HepG2 (cell line): ENCODE results near the gene NDUFAF5. TPM values are rescaled to one million over a fixed set of nuclear protein-coding genes. Genes with fewer than 3 reads are reported as not detected.

ENCODE experiments used
- ATAC-seq: fragments of 200-7000 bp; cut with Tn5 transposase; 3 replicates; pipeline ENCODE4 v1.9.1; 2020; ENCODE audit warnings: mild to moderate bottlenecking, moderate library complexity
- BruUV-seq: library from RNA; stranded (reverse); fragments of 400-500 nt; replicated peaks from 2 replicates; lab custom pipeline; 2021; lab: Mats Ljungman, UMichigan
- CTCF ChIA-PET: fragments of 300-600 bp; formaldehyde crosslinking; extraction: SDS; loops from one replicate; lab custom pipeline; 2021; ENCODE audit warnings: low total read pairs, inconsistent platforms, low intra/inter-chr PET ratio; lab: Yijun Ruan, JAX
- POLR2A ChIA-PET: fragments of 350-600 bp; sonication (Branson Sonifier 250); formaldehyde crosslinking; loops from one replicate; lab custom pipeline; 2020; ENCODE audit warnings: antibody characterized with exemption, inconsistent platforms; lab: Yijun Ruan, JAX
- DNase-seq: peaks from one replicate; pipeline ENCODE4 v3.0.0-alpha.2; 2015; ENCODE audit warnings: low spot score
- FAIRE-seq: peaks from 3 replicates; lab custom pipeline; 2011; peaks lifted over from hg19 to GRCh38; lab: Jason Lieb, UNC
- H2AFZ ChIP-seq: one replicate; pipeline ENCODE4 v1.6.1; 2011; ENCODE audit warnings: low read length, inconsistent platforms
- H3K27ac ChIP-seq: fragments of 300-600 bp; 3 replicates; pipeline ENCODE4 v1.8.0; 2011; ENCODE audit warnings: mixed run types, mild to moderate bottlenecking, mixed read lengths, low read length, inconsistent platforms; ENCODE audit not compliant: insufficient read depth; ENCODE audit errors: extremely low read length
- H3K27me3 ChIP-seq, 2 experiments: fragments of 200-600 bp in 1 of 2; 2 replicates in 1 of 2; 3 replicates in 1 of 2; pipeline versions ENCODE4 v1.6.0 to v1.8.0; 2011; ENCODE audit warnings: low read length in 2 of 2, mild to moderate bottlenecking in 2 of 2, moderate library complexity in 2 of 2, inconsistent platforms in 1 of 2; ENCODE audit not compliant: insufficient read depth in 2 of 2, control insufficient read depth in 1 of 2
- H3K36me3 ChIP-seq, 2 experiments: fragments of 200-600 bp in 1 of 2; replicated peaks in 1 of 2; 2 replicates in 1 of 2; 3 replicates in 1 of 2; pipeline versions ENCODE4 v1.5.1 to v1.8.0; 2011; ENCODE audit warnings: low read length in 2 of 2, inconsistent platforms in 1 of 2; ENCODE audit not compliant: insufficient read depth in 2 of 2, control insufficient read depth in 1 of 2
- H3K4me1 ChIP-seq: 2 replicates; pipeline ENCODE4 v1.5.1; 2012; ENCODE audit warnings: low read length, inconsistent platforms; ENCODE audit not compliant: insufficient read depth
- H3K4me2 ChIP-seq: 2 replicates; pipeline ENCODE4 v1.6.0; 2011; ENCODE audit warnings: low read depth, low read length, inconsistent platforms
- H3K4me3 ChIP-seq, 3 experiments: fragments of 200-600 bp in 1 of 3; sonication (generic), shearing (Covaris generic) in 1 of 3; replicated peaks in 1 of 3; 2 replicates each; pipeline ENCODE4 v1.5.1; 2011 to 2016; ENCODE audit warnings: low read length in 3 of 3, inconsistent platforms in 2 of 3, low read depth in 2 of 3, mild to moderate bottlenecking in 2 of 3, control low read depth in 1 of 3, mixed read lengths in 1 of 3; ENCODE audit not compliant: insufficient read depth in 1 of 3
- H3K79me2 ChIP-seq: one replicate; pipeline ENCODE4 v1.6.1; 2011; ENCODE audit warnings: low read length, inconsistent platforms; ENCODE audit not compliant: insufficient read depth
- H3K9ac ChIP-seq: 2 replicates; pipeline ENCODE4 v1.6.0; 2011; ENCODE audit warnings: mild to moderate bottlenecking, low read depth, low read length, inconsistent platforms; ENCODE audit not compliant: insufficient read depth
- H3K9me3 ChIP-seq: 2 replicates; pipeline ENCODE4 v1.5.1; 2012; ENCODE audit warnings: mild to moderate bottlenecking, low read length
- H4K20me1 ChIP-seq: 2 replicates; pipeline ENCODE4 v1.6.0; 2011; ENCODE audit warnings: inconsistent platforms, mild to moderate bottlenecking, low read length, moderate library complexity; ENCODE audit not compliant: insufficient read depth
- CC2D1A ChIP-seq: sonication (generic); formaldehyde crosslinking; IDR thresholded peaks from 2 replicates; pipeline ENCODE4 v1.8.1; 2023; ENCODE audit warnings: mild to moderate bottlenecking, missing genetic modification reagents
- CEBPB ChIP-seq: IDR thresholded peaks from 2 replicates; pipeline ENCODE4 v1.6.1; 2011; ENCODE audit warnings: low read depth, low read length, improper control_type of control experiment, borderline replicate concordance
- FIP1L1 ChIP-seq: fragments of 200-400 bp; formaldehyde crosslinking; IDR thresholded peaks from 2 replicates; pipeline ENCODE4 v1.6.1; 2018; ENCODE audit warnings: low read depth, mild to moderate bottlenecking, low read length, moderate library complexity, borderline replicate concordance; ENCODE audit not compliant: insufficient read depth
- HOXA5 ChIP-seq: sonication (generic); formaldehyde crosslinking; IDR thresholded peaks from 2 replicates; pipeline ENCODE4 v1.4.0; 2020; ENCODE audit warnings: missing genetic modification reagents
- MED1 ChIP-seq: sonication (generic); formaldehyde crosslinking; IDR thresholded peaks from 2 replicates; pipeline ENCODE4 v1.4.0; 2020; ENCODE audit warnings: missing genetic modification reagents
- PPARG ChIP-seq: conservative IDR thresholded peaks from 2 replicates; pipeline ENCODE4 v1.6.1; 2016; ENCODE audit warnings: missing biosample characterization, missing genetic modification reagents
- RFX3 ChIP-seq: IDR thresholded peaks from 2 replicates; pipeline ENCODE4 v1.6.1; 2016; ENCODE audit warnings: missing biosample characterization, missing genetic modification reagents
- SYNCRIP ChIP-seq: fragments of 200-400 bp; formaldehyde crosslinking; IDR thresholded peaks from 2 replicates; pipeline ENCODE4 v1.6.1; 2018; ENCODE audit warnings: mild to moderate bottlenecking, low read depth, low read length; ENCODE audit not compliant: insufficient read depth
- TRIM24 ChIP-seq: sonication (generic); formaldehyde crosslinking; IDR thresholded peaks from 2 replicates; pipeline ENCODE4 v1.8.0; 2022; ENCODE audit warnings: mild to moderate bottlenecking, missing genetic modification reagents
- ZBTB38 ChIP-seq: sonication (generic); formaldehyde crosslinking; IDR thresholded peaks from 2 replicates; pipeline ENCODE4 v1.5.1; 2020; ENCODE audit warnings: mild to moderate bottlenecking, missing genetic modification reagents
- ZNF280D ChIP-seq: sonication (generic); formaldehyde crosslinking; IDR thresholded peaks from 2 replicates; pipeline ENCODE4 v1.5.1; 2020; ENCODE audit warnings: mild to moderate bottlenecking, missing genetic modification reagents
- ZNF33B ChIP-seq: sonication (generic); formaldehyde crosslinking; IDR thresholded peaks from 2 replicates; pipeline ENCODE4 v1.5.1; 2020; ENCODE audit warnings: mild to moderate bottlenecking, missing genetic modification reagents
- ZNF343 ChIP-seq: sonication (generic); formaldehyde crosslinking; IDR thresholded peaks from 2 replicates; pipeline ENCODE4 v1.4.0; 2020; ENCODE audit warnings: mild to moderate bottlenecking, missing genetic modification reagents
- ZNF737 ChIP-seq: sonication (generic); formaldehyde crosslinking; IDR thresholded peaks from 2 replicates; pipeline ENCODE4 v1.5.0; 2020; ENCODE audit warnings: missing genetic modification reagents, mild to moderate bottlenecking, borderline replicate concordance
- ZNF775 ChIP-seq: sonication (generic); formaldehyde crosslinking; IDR thresholded peaks from 2 replicates; pipeline ENCODE4 v1.4.0; 2020; ENCODE audit warnings: missing genetic modification reagents, mild to moderate bottlenecking, moderate library complexity, borderline replicate concordance
- ZNF781 ChIP-seq: sonication (generic); formaldehyde crosslinking; IDR thresholded peaks from 2 replicates; pipeline ENCODE4 v1.5.1; 2020; ENCODE audit warnings: borderline replicate concordance, mild to moderate bottlenecking, missing genetic modification reagents; ENCODE audit errors: not compliant biosample characterization
- WGBS: methylation state at CpG from one replicate; pipeline ENCODE4 v1.1.6; 2017; ENCODE audit warnings: low lambda C conversion rate; 5-methylcytosine and 5-hydroxymethylcytosine counted together
- in situ Hi-C: cut with HindIII; loops from 2 replicates; pipeline ENCODE4 v1.10.0; 2017; ENCODE audit warnings: low pct_unique_long_range_greater_than_20kb; ENCODE audit not compliant: extremely low pct_ligation_motif_present
- intact Hi-C: fragments of 100-400 bp; cut with micrococcal nuclease; formaldehyde crosslinking; loops from one replicate; pipeline ENCODE4 v1.10.0; 2022; ENCODE audit not compliant: unreplicated experiment
- polyA plus RNA-seq, 8 experiments: library from polyadenylated mRNA; depleted of rRNA in 3 of 8; stranded (reverse) in 7 of 8; unstranded in 1 of 8; fragments of >200 nt; fragmentation: Illumina TruSeq in 4 of 8; extraction: Trizol in 4 of 8; gene quantifications; 2 replicates each; pipeline versions ENCODE4 v1.2.1 to v1.2.3, GENCODE V29; 2011 to 2016; ENCODE audit warnings: low read depth in 4 of 8, missing spikeins in 1 of 8, mixed read lengths in 1 of 8; ENCODE audit not compliant: insufficient read depth in 1 of 8
- total RNA-seq, 5 experiments: library from RNA; depleted of rRNA; stranded (reverse); fragments of >200 nt; fragmentation: Illumina TruSeq; extraction: Trizol; gene quantifications; 2 replicates each; pipeline ENCODE4 v1.2.3, GENCODE V29; 2016; ENCODE audit warnings: low read depth in 1 of 5

NDUFAF5 gene
- total and polyA plus RNA-seq, 2 of the 13 experiments (the other 11 are each of a cell fraction or from before 2014, with no cell fraction given), result 23.1 to 66.7 TPM

- TF ChIP-seq CEBPB, result 0 out of 2 replicates have a peak, but pooled peaks have one; percentile 20
- no peak for TF ChIP-seq CC2D1A (CRISPR knock-in tag)
- TF ChIP-seq, all 625 proteins: peak for 1
- H3K27me3 ChIP-seq, result peaks cover 0 to 7% of the 10 kb centered on the region in 2 experiments; a peak in 1 of 5 replicates
- DNase-seq (no peak), FAIRE-seq (no peak), ATAC-seq (no peak)
- no peaks in the 10 kb centered on the region for H4K20me1 ChIP-seq
- no peaks in the 10 kb centered on the region for H3K9me3 ChIP-seq
- no peaks in the 10 kb centered on the region for H3K4me1 ChIP-seq
- ChIA-PET CTCF (no interaction called here), POLR2A (no interaction called here)
- H3K9ac ChIP-seq, result no peak overlapping the region
- in situ Hi-C loops (no loop called here), intact Hi-C loops (no loop called here)
- no peak overlapping the region for H3K4me3 ChIP-seq
- H3K36me3 ChIP-seq, result no peaks in the 10 kb centered on the region
- WGBS, result 13% methylated on average over 5 of the region's 5 CpGs
- no peak overlapping the region for H3K4me2 ChIP-seq
- no peak overlapping the region for H2AFZ ChIP-seq
- H3K27ac ChIP-seq, result no peak overlapping the region
- H3K79me2 ChIP-seq, result no peaks in the 10 kb centered on the region
- BruUV-seq, result no TSS peak
Measured at GRCh38 chr20:13865791-13866351, 81.0 kb downstream of the NDUFAF5 start.

- 60% methylated on average over 4 of the region's 4 CpGs for WGBS
- no peak for FAIRE-seq
- no peak overlapping the region for H2AFZ ChIP-seq
- H3K4me3 ChIP-seq, result no peak overlapping the region
- no peak for ATAC-seq
- no peaks in the 10 kb centered on the region for H4K20me1 ChIP-seq
- H3K36me3 ChIP-seq, result no peaks in the 10 kb centered on the region
- no peak overlapping the region for H3K9ac ChIP-seq
- no peaks in the 10 kb centered on the region for H3K9me3 ChIP-seq
- H3K4me2 ChIP-seq, result no peak overlapping the region
- intact Hi-C loops (no loop called here), in situ Hi-C loops (no loop called here)
- no peak overlapping the region for H3K27ac ChIP-seq
- CTCF ChIA-PET, result no interaction called here
- no peaks in the 10 kb centered on the region for H3K79me2 ChIP-seq
- no peaks in the 10 kb centered on the region for H3K4me1 ChIP-seq
- DNase-seq, result no peak
- no TSS peak for BruUV-seq
- TF ChIP-seq RFX3 (CRISPR knock-in tag) (no peak), ZNF737 (no peak), ZNF343 (CRISPR knock-in tag) (no peak), ZBTB38 (CRISPR knock-in tag) (no peak), PPARG (CRISPR knock-in tag) (no peak), ZNF775 (CRISPR knock-in tag) (no peak), ZNF280D (CRISPR knock-in tag) (no peak), TRIM24 (CRISPR knock-in tag) (no peak), SYNCRIP (no peak), ZNF781 (CRISPR knock-in tag) (no peak), MED1 (CRISPR knock-in tag) (no peak), HOXA5 (CRISPR knock-in tag) (no peak), ZNF33B (CRISPR knock-in tag) (no peak), FIP1L1 (no peak)
- H3K27me3 ChIP-seq, result peaks cover 0 to 3% of the 10 kb centered on the region in 2 experiments; a peak in 1 of 5 replicates
- POLR2A ChIA-PET, result no interaction called here
Measured at GRCh38 chr20:13868331-13868730, 83.5 kb downstream of the NDUFAF5 start.
